SK-N-SH (cell line): ENCODE results near the gene CPT1B. TPM values are rescaled to one million over a fixed set of nuclear protein-coding genes. Genes with fewer than 3 reads are reported as not detected.

Experiments used
- CTCF ChIA-PET: fragments of 300-600, 350-600 bp; formaldehyde crosslinking; extraction: SDS; loops from one replicate; lab custom pipeline; 2021; lab: Yijun Ruan, JAX
- POLR2A ChIA-PET: fragments of 350-600 bp; sonication (Branson Sonifier 250); formaldehyde crosslinking; extraction: SDS; loops from one replicate; lab custom pipeline; 2020; ENCODE audit warnings: antibody characterized with exemption, inconsistent platforms; lab: Yijun Ruan, JAX
- DNase-seq: peaks from one replicate; pipeline ENCODE4 v3.0.0; 2012
- H2AFZ ChIP-seq: fragments of 200-600 bp; sonication (generic); 2 replicates; pipeline ENCODE4 v1.8.1; 2016; ENCODE audit warnings: antibody characterized with exemption, mild to moderate bottlenecking, low read depth
- H3F3A ChIP-seq: fragments of 200-600 bp; sonication (generic); replicated peaks from 2 replicates; pipeline ENCODE3; 2016; ENCODE audit warnings: antibody characterized with exemption, mild to moderate bottlenecking; ENCODE audit not compliant: insufficient read depth
- H3K27ac ChIP-seq, 2 experiments: fragments of 200-500 bp in 1 of 2; fragments of 200-600 bp in 1 of 2; sonication (Bioruptor generic) in 1 of 2; sonication (generic), shearing (Covaris generic) in 1 of 2; 2 replicates each; pipeline versions ENCODE4 v1.5.1 to v1.6.1; 2014 to 2016; ENCODE audit warnings: low read depth in 2 of 2, inconsistent platforms in 1 of 2, low read length in 1 of 2, mild to moderate bottlenecking in 1 of 2, mixed read lengths in 1 of 2
- H3K27me3 ChIP-seq: fragments of 200-600 bp; sonication (generic), shearing (Covaris generic); 2 replicates; pipeline ENCODE4 v1.6.1; 2016; ENCODE audit warnings: mixed run types; ENCODE audit not compliant: insufficient read depth
- H3K36me3 ChIP-seq, 2 experiments: fragments of 200-500 bp in 1 of 2; fragments of 200-600 bp in 1 of 2; sonication (Bioruptor generic) in 1 of 2; sonication (generic) in 1 of 2; replicated peaks in 1 of 2; 2 replicates each; pipeline versions ENCODE3 to v1.5.1; 2014 to 2016; ENCODE audit warnings: low read length in 1 of 2, mild to moderate bottlenecking in 1 of 2; ENCODE audit not compliant: insufficient read depth in 2 of 2, control insufficient read depth in 1 of 2
- H3K4me1 ChIP-seq, 2 experiments: fragments of 200-500 bp in 1 of 2; fragments of 200-600 bp in 1 of 2; sonication (Bioruptor generic) in 1 of 2; sonication (generic), shearing (Covaris generic) in 1 of 2; 2 replicates each; pipeline versions ENCODE4 v1.5.1 to v1.6.1; 2014 to 2016; ENCODE audit warnings: low read depth in 1 of 2, low read length in 1 of 2, mixed run types in 1 of 2; ENCODE audit not compliant: insufficient read depth in 2 of 2, control insufficient read depth in 1 of 2
- H3K4me2 ChIP-seq: fragments of 200-600 bp; sonication (generic), shearing (Covaris generic); 2 replicates; pipeline ENCODE4 v1.6.1; 2017; ENCODE audit warnings: mixed run types
- H3K4me3 ChIP-seq, 2 experiments: fragments of 200-500 bp in 1 of 2; fragments of 200-600 bp in 1 of 2; sonication (Bioruptor generic) in 1 of 2; sonication (generic), shearing (Covaris generic) in 1 of 2; 2 replicates each; pipeline versions ENCODE4 v1.5.1 to v1.8.1; 2014 to 2016; ENCODE audit warnings: low read depth in 2 of 2, inconsistent platforms in 1 of 2, low read length in 1 of 2, mild to moderate bottlenecking in 1 of 2, mixed read lengths in 1 of 2, moderate library complexity in 1 of 2
- H3K79me2 ChIP-seq: fragments of 200-600 bp; sonication (generic); 2 replicates; pipeline ENCODE4 v1.8.1; 2017; ENCODE audit warnings: mild to moderate bottlenecking; ENCODE audit not compliant: insufficient read depth
- H3K9ac ChIP-seq: fragments of 200-600 bp; sonication (generic); 2 replicates; pipeline ENCODE4 v1.6.1; 2017; ENCODE audit warnings: mixed run types
- H3K9me2 ChIP-seq: fragments of 200-600 bp; sonication (generic); 2 replicates; pipeline ENCODE4 v1.6.1; 2017; ENCODE audit warnings: mixed run types
- H3K9me3 ChIP-seq: fragments of 200-600 bp; sonication (generic); 2 replicates; pipeline ENCODE4 v1.6.1; 2017; ENCODE audit warnings: mixed run types, mild to moderate bottlenecking, moderate library complexity
- H4K20me1 ChIP-seq: fragments of 200-600 bp; sonication (generic); 2 replicates; pipeline ENCODE4 v1.6.1; 2017; ENCODE audit warnings: mild to moderate bottlenecking, mixed run types; ENCODE audit not compliant: insufficient read depth
- CHD2 ChIP-seq: fragments of 150-350 bp; IDR thresholded peaks from 2 replicates; pipeline ENCODE4 v1.6.1; 2018; ENCODE audit warnings: low read length; ENCODE audit not compliant: partially characterized antibody
- ELF1 ChIP-seq: IDR thresholded peaks from 2 replicates; pipeline ENCODE4 v1.4.0; 2012
- EP300 ChIP-seq, 2 experiments: IDR thresholded peaks; 2 replicates each; pipeline versions ENCODE4 v1.4.0 to v1.6.1; 2012; ENCODE audit warnings: borderline replicate concordance in 1 of 2, low read depth in 1 of 2, low read length in 1 of 2
- EZH2phosphoT487 ChIP-seq: fragments of 200-600 bp; sonication (generic); IDR thresholded peaks from 2 replicates; pipeline ENCODE4 v1.6.1; 2017; ENCODE audit warnings: low read depth, mixed run types, mild to moderate bottlenecking, antibody characterized with exemption, moderate library complexity, borderline replicate concordance
- FOXM1 ChIP-seq: IDR thresholded peaks from 2 replicates; pipeline ENCODE4 v1.4.0; 2012; ENCODE audit warnings: low read depth, mild to moderate bottlenecking
- GATA2 ChIP-seq: sonication (generic); formaldehyde crosslinking; IDR thresholded peaks from 2 replicates; pipeline ENCODE4 v1.5.0; 2020; ENCODE audit warnings: mild to moderate bottlenecking, missing genetic modification reagents
- MEF2A ChIP-seq: IDR thresholded peaks from 2 replicates; pipeline ENCODE4 v1.4.0; 2012; ENCODE audit warnings: low read depth, borderline replicate concordance
- MXI1 ChIP-seq: IDR thresholded peaks from 2 replicates; pipeline ENCODE4 v1.6.1; 2012; ENCODE audit warnings: mild to moderate bottlenecking, low read depth, low read length, improper control_type of control experiment
- POLR2AphosphoS5 ChIP-seq: IDR thresholded peaks from 2 replicates; pipeline ENCODE4 v1.6.1; 2012; ENCODE audit warnings: low read depth, low read length
- RAD21 ChIP-seq: IDR thresholded peaks from 2 replicates; pipeline ENCODE4 v1.6.1; 2012; ENCODE audit warnings: mild to moderate bottlenecking, low read length
- RCOR1 ChIP-seq: fragments of 150-350 bp; IDR thresholded peaks from 2 replicates; pipeline ENCODE4 v1.6.1; 2017; ENCODE audit warnings: antibody characterized with exemption, low read length
- RXRA ChIP-seq: IDR thresholded peaks from 2 replicates; pipeline ENCODE4 v1.4.0; 2012; ENCODE audit warnings: low read depth, mild to moderate bottlenecking, borderline replicate concordance
- TCF12 ChIP-seq: IDR thresholded peaks from 2 replicates; pipeline ENCODE4 v1.4.0; 2012
- TEAD4 ChIP-seq: IDR thresholded peaks from 2 replicates; pipeline ENCODE4 v1.4.0; 2012; ENCODE audit warnings: mild to moderate bottlenecking, borderline replicate concordance; ENCODE audit not compliant: insufficient read depth
- YY1 ChIP-seq: IDR thresholded peaks from 2 replicates; pipeline ENCODE4 v1.4.0; 2012; ENCODE audit warnings: low read depth, mild to moderate bottlenecking
- ZBTB33 ChIP-seq: IDR thresholded peaks from 2 replicates; pipeline ENCODE4 v1.4.0; 2012; ENCODE audit warnings: low read depth, borderline replicate concordance
- WGBS: methylation state at CpG from one replicate; pipeline ENCODE4 v1.1.6; 2017; ENCODE audit warnings: low lambda C conversion rate; 5-methylcytosine and 5-hydroxymethylcytosine counted together
- polyA plus RNA-seq, 3 experiments: library from polyadenylated mRNA; depleted of rRNA; stranded (reverse); fragments of >200 nt; gene quantifications; 2 replicates each; pipeline ENCODE4 v1.2.3, GENCODE V29; 2012
- TF ChIP-seq, protein P1 (sequence below): fragments of 200-600 bp; sonication (generic); IDR thresholded peaks from 2 replicates; pipeline ENCODE4 v1.6.1; 2017; ENCODE audit warnings: antibody characterized with exemption, mild to moderate bottlenecking, moderate library complexity
- TF ChIP-seq, protein P2 (sequence below): IDR thresholded peaks from 2 replicates; pipeline ENCODE4 v1.4.0; 2012; ENCODE audit warnings: low read depth
- TF ChIP-seq, protein P3 (sequence below): IDR thresholded peaks from 2 replicates; pipeline ENCODE4 v1.4.0; 2012; ENCODE audit warnings: low read depth, borderline replicate concordance

The CPT1B gene
- polyA plus RNA-seq, 1 of the 3 experiments (the other 2 are of a cell fraction): 33.2 TPM

- no peak for TF ChIP-seq EZH2phosphoT487
- TF ChIP-seq, protein P1, sequence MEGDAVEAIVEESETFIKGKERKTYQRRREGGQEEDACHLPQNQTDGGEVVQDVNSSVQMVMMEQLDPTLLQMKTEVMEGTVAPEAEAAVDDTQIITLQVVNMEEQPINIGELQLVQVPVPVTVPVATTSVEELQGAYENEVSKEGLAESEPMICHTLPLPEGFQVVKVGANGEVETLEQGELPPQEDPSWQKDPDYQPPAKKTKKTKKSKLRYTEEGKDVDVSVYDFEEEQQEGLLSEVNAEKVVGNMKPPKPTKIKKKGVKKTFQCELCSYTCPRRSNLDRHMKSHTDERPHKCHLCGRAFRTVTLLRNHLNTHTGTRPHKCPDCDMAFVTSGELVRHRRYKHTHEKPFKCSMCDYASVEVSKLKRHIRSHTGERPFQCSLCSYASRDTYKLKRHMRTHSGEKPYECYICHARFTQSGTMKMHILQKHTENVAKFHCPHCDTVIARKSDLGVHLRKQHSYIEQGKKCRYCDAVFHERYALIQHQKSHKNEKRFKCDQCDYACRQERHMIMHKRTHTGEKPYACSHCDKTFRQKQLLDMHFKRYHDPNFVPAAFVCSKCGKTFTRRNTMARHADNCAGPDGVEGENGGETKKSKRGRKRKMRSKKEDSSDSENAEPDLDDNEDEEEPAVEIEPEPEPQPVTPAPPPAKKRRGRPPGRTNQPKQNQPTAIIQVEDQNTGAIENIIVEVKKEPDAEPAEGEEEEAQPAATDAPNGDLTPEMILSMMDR: no peak
- TF ChIP-seq, protein P2, sequence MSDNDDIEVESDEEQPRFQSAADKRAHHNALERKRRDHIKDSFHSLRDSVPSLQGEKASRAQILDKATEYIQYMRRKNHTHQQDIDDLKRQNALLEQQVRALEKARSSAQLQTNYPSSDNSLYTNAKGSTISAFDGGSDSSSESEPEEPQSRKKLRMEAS: no peak
- no peak for TF ChIP-seq EP300 (IDR thresholded peaks at IDR 0.05; ENCODE audit: borderline replicate concordance in 1 of 2, low read depth in 1 of 2, low read length in 1 of 2)
- TF ChIP-seq RCOR1: no peak
- no peak for TF ChIP-seq ZBTB33
- no peak for TF ChIP-seq POLR2AphosphoS5
- no peak for TF ChIP-seq GATA2 (CRISPR knock-in tag)
- TF ChIP-seq MXI1: no peak
- no peak for TF ChIP-seq MEF2A
- no peak for TF ChIP-seq TEAD4
- TF ChIP-seq CHD2: no peak
- TF ChIP-seq FOXM1: no peak
- no peak for TF ChIP-seq RAD21
- TF ChIP-seq, protein P3, sequence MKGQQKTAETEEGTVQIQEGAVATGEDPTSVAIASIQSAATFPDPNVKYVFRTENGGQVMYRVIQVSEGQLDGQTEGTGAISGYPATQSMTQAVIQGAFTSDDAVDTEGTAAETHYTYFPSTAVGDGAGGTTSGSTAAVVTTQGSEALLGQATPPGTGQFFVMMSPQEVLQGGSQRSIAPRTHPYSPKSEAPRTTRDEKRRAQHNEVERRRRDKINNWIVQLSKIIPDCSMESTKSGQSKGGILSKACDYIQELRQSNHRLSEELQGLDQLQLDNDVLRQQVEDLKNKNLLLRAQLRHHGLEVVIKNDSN: no peak
- no peak for TF ChIP-seq ELF1
- no peak for TF ChIP-seq YY1
- no peak for TF ChIP-seq TCF12
- TF ChIP-seq RXRA: no peak
- Histone ChIP-seq H3K4me3 (no peak overlapping the region), H3K27me3 (no peaks in the 10 kb centered on the region), H3F3A (no peaks in the 10 kb centered on the region), H3K27ac (no peak overlapping the region), H3K79me2 (no peaks in the 10 kb centered on the region), H3K9me2 (no peaks in the 10 kb centered on the region), H3K9ac (no peak overlapping the region), H2AFZ (no peak overlapping the region), H3K36me3 (no peaks in the 10 kb centered on the region), H4K20me1 (no peaks in the 10 kb centered on the region), H3K9me3 (no peaks in the 10 kb centered on the region), H3K4me1 (peaks cover 0 to 4% of the 10 kb centered on the region in 2 experiments; a peak in 1 of 4 replicates), H3K4me2 (no peak overlapping the region)
- POLR2A ChIA-PET: no interaction called here
- WGBS: 71% methylated on average over 3 of the region's 3 CpGs
- CTCF ChIA-PET: no interaction called here
- DNase-seq: no peak
Observed at GRCh38 chr22:50595189-50595588, 17.0 kb upstream of the CPT1B start.
